Measurements from ENCODE around the gene NRIP1.

DNA sequence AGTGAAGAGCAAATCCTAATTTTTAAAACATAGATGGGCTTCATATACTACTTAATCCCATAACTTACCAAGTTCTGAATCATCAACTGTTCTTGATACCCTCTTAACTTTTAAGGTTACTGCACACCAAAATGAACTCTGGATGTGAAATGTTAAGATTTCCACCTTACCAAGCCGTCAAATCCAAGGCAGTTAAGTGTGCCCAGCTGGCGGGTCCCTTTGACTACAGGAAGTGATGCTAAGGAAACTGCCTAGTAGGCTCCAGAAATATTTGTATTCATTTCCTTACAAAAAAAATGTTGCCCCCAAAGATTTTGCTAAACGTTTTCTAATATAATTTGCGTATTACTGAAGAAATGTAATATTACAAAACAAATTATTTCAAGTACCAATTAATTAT, 10.7 kb downstream of the NRIP1 start:
- no peak for TF ChIP-seq POLR2A (IDR thresholded peaks at IDR 0.05; ENCODE audit: low read depth, low read length)
- TF ChIP-seq TAF1 (IDR thresholded peaks at IDR 0.05; ENCODE audit: borderline replicate concordance, low read depth, low read length): no peak

Measured in GM12892 (cell line).